ENCODE data around the gene KRTAP23-1. TPM values are rescaled to one million over a fixed set of nuclear protein-coding genes. Genes with fewer than 3 reads are reported as not detected.

Gene KRTAP23-1
- total and polyA plus RNA-seq, 10 of the 15 experiments (the other 5 are each of a cell fraction or from before 2014, with no cell fraction given) = not detected

DNA sequence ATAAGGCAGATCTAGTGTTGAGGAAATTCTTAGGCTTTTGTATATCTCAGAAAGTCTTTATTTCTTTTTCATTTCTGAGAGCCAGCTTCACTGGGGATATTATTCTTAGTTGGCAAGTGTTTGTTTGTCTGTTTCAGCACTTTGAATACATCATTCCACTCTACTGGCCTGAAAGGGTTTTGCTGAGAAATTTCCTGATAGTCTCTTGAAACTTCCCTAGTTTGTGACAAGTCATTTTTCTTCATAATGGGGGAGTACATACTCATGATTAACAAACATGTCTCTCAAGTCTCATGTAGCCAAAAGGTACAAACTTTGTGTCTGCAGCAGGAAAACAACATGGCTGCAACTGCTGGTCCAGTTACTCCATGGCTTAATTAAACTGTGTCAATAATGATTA lies 22.0 kb downstream of the KRTAP23-1 start (continued):
- TF ChIP-seq, protein P1, sequence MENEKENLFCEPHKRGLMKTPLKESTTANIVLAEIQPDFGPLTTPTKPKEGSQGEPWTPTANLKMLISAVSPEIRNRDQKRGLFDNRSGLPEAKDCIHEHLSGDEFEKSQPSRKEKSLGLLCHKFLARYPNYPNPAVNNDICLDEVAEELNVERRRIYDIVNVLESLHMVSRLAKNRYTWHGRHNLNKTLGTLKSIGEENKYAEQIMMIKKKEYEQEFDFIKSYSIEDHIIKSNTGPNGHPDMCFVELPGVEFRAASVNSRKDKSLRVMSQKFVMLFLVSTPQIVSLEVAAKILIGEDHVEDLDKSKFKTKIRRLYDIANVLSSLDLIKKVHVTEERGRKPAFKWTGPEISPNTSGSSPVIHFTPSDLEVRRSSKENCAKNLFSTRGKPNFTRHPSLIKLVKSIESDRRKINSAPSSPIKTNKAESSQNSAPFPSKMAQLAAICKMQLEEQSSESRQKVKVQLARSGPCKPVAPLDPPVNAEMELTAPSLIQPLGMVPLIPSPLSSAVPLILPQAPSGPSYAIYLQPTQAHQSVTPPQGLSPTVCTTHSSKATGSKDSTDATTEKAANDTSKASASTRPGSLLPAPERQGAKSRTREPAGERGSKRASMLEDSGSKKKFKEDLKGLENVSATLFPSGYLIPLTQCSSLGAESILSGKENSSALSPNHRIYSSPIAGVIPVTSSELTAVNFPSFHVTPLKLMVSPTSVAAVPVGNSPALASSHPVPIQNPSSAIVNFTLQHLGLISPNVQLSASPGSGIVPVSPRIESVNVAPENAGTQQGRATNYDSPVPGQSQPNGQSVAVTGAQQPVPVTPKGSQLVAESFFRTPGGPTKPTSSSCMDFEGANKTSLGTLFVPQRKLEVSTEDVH (IDR thresholded peaks at IDR 0.05; ENCODE audit: low read depth, partially characterized antibody) = no peak
- TF ChIP-seq SMC3 (IDR thresholded peaks at IDR 0.05; ENCODE audit: borderline replicate concordance, low read length) (no peak), EGR1 (IDR thresholded peaks at IDR 0.05; ENCODE audit: borderline replicate concordance in 1 of 2, low read depth in 2 of 2, low read length in 2 of 2) (no peak), RB1 (IDR thresholded peaks at IDR 0.05; ENCODE audit: borderline replicate concordance) (no peak), SIN3A (IDR thresholded peaks at IDR 0.05; ENCODE audit: low read depth, low read length) (no peak), ZSCAN29 (IDR thresholded peaks at IDR 0.05) (no peak)
- TF ChIP-seq, protein P2, sequence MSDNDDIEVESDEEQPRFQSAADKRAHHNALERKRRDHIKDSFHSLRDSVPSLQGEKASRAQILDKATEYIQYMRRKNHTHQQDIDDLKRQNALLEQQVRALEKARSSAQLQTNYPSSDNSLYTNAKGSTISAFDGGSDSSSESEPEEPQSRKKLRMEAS (IDR thresholded peaks at IDR 0.05; ENCODE audit: low read depth, low read length) = no peak
- TF ChIP-seq, protein P3, sequence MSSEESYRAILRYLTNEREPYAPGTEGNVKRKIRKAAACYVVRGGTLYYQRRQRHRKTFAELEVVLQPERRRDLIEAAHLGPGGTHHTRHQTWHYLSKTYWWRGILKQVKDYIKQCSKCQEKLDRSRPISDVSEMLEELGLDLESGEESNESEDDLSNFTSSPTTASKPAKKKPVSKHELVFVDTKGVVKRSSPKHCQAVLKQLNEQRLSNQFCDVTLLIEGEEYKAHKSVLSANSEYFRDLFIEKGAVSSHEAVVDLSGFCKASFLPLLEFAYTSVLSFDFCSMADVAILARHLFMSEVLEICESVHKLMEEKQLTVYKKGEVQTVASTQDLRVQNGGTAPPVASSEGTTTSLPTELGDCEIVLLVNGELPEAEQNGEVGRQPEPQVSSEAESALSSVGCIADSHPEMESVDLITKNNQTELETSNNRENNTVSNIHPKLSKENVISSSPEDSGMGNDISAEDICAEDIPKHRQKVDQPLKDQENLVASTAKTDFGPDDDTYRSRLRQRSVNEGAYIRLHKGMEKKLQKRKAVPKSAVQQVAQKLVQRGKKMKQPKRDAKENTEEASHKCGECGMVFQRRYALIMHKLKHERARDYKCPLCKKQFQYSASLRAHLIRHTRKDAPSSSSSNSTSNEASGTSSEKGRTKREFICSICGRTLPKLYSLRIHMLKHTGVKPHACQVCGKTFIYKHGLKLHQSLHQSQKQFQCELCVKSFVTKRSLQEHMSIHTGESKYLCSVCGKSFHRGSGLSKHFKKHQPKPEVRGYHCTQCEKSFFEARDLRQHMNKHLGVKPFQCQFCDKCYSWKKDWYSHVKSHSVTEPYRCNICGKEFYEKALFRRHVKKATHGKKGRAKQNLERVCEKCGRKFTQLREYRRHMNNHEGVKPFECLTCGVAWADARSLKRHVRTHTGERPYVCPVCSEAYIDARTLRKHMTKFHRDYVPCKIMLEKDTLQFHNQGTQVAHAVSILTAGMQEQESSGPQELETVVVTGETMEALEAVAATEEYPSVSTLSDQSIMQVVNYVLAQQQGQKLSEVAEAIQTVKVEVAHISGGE (CRISPR knock-in tag; IDR thresholded peaks at IDR 0.05) = no peak
- TF ChIP-seq, protein P4, sequence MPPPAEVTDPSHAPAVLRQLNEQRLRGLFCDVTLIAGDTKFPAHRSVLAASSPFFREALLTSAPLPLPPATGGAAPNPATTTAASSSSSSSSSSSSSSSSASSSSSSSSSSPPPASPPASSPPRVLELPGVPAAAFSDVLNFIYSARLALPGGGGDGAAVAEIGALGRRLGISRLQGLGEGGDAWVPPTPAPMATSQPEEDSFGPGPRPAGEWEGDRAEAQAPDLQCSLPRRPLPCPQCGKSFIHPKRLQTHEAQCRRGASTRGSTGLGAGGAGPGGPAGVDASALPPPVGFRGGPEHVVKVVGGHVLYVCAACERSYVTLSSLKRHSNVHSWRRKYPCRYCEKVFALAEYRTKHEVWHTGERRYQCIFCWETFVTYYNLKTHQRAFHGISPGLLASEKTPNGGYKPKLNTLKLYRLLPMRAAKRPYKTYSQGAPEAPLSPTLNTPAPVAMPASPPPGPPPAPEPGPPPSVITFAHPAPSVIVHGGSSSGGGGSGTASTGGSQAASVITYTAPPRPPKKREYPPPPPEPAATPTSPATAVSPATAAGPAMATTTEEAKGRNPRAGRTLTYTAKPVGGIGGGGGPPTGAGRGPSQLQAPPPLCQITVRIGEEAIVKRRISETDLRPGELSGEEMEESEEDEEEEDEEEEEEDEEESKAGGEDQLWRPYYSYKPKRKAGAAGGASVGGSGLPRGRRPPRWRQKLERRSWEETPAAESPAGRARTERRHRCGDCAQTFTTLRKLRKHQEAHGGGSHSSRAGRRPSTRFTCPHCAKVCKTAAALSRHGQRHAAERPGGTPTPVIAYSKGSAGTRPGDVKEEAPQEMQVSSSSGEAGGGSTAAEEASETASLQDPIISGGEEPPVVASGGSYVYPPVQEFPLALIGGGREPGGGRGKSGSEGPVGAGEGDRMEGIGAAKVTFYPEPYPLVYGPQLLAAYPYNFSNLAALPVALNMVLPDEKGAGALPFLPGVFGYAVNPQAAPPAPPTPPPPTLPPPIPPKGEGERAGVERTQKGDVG (CRISPR knock-in tag; IDR thresholded peaks at IDR 0.05) = no peak
